Hippocampal formation (tissue), 2 donors: ENCODE results near the gene PTPRZ1.

Experiments
- DNase-seq, 2 donors: peaks; one replicate each; lab custom pipeline; 2025; lab: John Stamatoyannopoulos, UW

Gene PTPRZ1

DNA sequence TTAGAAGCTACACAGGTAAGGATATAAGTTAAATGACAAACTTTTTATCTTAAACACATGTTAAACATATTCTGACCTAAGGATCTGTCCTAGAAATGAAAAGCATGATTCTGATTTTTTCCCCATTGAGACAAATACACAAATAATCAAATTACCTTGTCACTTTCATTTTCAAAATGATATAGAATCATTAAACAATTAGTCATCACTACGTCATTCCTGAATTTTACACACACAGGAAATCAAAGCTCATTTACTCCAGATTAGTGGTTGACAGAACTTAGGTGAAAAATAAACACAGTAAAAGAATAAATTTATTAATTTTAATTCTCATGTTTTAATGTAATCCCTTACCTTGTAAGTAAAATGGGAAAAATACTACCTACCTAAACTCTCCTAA, 182.1 kb downstream of the PTPRZ1 start:
- no peak for DNase-seq

DNA sequence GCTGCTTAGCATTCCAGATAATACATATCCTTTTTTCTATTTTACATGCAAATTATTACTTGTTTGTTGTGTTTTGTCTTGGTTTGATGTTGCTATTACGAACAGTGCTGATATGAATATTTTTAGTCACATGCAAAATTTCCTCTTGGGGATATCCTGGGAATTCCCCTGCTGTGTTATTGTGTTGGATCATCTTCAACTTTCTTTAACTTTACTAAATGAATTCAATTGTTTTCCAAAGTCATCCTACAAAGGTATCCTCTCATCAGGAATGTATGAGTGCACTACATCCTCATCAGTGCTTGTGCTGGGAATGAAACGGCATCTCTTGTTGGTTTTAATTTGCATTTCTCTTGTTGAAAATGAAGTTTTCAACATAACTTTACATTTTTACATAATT, 184.0 kb downstream of the PTPRZ1 start:
- no peak for DNase-seq

DNA sequence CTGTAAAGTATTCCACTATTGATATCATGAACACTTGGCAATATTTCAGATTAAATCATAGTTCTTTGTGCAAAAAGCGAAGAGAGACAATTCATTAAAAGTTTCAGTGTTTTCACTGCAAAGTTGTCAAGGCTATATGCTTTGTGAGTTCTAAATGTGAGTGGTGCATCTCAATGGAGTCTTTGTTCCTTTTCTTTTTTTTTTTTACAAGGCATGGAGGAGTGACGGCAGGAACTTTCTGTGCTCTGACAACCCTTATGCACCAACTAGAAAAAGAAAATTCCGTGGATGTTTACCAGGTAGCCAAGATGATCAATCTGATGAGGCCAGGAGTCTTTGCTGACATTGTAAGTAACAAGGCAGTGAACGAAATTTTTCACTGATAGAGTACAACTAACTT, 186.6 kb downstream of the PTPRZ1 start:
- no peak for DNase-seq

DNA sequence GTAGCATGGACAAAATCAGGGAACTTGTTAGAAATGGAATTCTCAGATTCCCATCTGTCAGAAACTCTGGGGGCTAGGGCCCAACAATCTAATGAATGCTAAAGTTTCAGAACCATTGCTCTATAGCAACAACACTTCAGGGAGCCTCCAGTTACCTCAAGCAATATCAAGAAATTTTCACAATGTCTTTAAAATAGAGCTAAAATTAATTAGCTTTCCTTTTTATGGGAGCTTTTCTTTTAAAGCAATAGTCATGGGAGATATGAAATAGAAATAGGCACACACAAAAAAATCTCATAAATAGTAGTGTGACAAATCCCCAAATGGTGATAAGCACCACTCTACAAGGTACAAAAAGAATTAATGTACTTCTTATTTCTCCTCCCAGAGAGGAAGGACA, 190.2 kb downstream of the PTPRZ1 start:
- no peak for DNase-seq

DNA sequence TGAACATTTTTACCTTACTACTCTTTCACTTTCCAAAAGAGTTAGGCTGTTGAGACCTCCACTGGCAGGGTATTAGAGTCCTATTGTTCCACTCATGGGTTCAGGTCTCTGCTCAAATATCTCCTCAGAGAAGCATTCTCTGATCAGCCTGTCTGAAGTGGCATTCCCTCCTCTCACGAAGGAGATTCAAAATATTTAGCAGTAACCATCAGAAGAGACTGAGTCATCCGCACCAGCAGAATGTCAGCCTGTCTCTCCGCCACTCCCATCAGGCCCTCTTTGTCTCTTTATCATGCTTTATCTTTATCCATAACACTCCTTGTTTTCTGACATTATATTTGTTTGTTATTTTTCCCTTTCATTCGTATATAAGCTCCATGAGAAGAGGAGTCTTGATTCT, 192.0 kb downstream of the PTPRZ1 start:
- DNase-seq: no peak

DNA sequence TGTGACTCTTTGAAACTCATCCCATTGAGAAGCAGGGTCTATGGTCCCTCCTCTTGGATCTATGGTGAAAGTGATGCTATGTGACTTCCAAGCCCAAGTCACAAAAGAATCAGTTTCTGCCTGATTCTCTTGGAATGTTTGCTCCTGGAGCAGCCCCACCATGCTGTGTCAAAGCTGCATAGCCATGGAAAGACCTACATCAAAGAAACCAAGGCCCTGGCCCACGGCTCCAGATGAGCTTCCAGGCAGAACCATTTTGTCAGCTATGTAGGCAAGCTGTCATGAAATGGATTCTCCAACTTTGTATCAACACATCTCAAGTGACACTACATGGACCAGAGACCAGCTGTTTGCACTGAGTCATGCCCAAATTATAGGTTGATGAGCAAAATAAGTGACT, 194.1 kb downstream of the PTPRZ1 start:
- DNase-seq: no peak

DNA sequence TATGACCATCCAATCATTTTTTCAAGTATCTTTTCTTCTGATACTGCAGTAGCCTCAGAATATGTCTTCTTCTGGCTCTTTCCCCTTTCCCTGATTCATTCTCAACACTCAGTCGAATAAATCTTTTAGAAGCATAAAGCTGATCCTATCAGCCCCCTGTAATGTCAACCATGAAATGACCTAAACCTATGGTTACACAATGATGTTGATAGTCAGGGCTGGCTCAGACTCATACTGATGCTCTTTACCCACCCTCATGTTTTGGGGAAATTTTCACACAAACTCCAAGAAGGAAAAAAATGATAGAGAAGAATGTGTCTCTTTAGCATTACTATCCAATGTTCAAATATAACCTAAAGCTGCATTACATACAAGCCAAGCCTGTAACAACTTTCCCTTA, 195.1 kb downstream of the PTPRZ1 start:
- DNase-seq: no peak

DNA sequence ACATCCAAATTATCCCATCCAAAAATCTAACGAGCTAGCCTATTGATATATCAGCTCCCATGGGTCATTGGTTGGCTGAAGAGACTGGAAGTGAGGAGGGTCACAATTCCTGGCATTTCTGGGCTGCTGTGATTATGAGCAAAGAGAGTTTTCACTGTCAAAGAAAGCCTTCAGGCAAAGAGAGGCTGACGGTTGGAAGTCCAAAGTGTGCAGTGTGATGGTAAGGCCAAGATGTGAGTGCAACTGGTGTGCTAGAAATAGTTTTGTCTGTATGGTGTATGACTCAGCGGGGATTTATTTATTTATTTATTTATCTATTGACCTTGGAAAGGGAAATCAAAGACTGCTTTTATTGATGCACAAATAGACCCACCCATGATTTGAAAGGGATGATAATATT, 196.0 kb downstream of the PTPRZ1 start:
- DNase-seq: no peak

DNA sequence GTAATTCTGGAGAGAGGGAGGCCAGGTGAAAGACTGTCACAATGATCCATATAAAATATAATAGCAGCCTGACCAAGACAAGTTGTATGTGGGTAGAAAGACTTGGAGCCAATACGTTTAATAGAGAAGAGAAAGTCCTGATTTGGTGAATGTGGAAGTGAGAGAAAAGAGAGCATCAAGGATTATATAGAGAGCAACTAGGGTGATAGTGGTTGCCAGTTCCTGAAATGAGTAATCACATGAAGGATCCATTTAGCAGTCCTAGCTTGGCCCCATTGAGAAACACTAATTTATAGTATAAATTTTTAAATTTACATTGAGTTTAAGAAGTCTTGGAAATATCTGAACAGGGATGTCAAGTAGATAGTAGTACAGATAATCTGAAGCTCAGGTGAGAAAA, 197.1 kb downstream of the PTPRZ1 start:
- no peak for DNase-seq

DNA sequence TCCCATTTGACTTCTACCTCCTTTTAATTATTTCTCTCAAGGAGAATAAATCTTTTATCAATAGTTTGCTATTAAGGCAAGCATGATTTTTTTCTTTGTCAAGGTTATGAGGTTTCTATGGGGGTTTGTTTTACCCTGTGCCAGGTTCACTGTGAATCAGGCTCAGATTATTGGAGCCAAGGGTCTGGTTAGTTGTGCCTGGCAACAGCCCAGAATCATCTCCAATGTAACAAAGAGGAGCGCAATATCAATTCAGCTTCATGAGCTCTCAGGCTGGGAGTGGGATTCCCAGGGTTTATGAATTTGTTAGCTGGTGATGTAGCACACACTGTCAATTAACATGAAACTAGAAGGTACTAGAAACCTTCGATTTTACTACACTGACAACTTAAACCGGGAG, 197.9 kb downstream of the PTPRZ1 start:
- DNase-seq: no peak

DNA sequence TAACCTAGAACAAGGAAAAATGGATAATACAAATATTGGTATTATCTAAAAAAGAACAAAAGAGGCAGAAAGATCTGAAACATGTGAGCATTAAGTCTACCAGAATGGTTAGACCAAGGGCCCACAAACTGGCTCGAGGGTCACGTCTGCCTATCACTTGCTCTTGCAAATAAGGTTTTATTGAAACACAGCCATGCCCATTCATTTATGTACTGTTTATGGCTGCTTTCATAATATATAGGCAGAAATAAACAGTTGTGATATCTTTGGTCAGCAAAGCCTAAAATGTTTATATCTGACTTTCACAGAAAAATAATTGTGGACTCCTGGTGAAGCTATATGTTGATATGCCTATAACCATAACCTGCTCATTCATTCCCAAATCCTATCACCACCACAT, 199.3 kb downstream of the PTPRZ1 start:
- no peak for DNase-seq

DNA sequence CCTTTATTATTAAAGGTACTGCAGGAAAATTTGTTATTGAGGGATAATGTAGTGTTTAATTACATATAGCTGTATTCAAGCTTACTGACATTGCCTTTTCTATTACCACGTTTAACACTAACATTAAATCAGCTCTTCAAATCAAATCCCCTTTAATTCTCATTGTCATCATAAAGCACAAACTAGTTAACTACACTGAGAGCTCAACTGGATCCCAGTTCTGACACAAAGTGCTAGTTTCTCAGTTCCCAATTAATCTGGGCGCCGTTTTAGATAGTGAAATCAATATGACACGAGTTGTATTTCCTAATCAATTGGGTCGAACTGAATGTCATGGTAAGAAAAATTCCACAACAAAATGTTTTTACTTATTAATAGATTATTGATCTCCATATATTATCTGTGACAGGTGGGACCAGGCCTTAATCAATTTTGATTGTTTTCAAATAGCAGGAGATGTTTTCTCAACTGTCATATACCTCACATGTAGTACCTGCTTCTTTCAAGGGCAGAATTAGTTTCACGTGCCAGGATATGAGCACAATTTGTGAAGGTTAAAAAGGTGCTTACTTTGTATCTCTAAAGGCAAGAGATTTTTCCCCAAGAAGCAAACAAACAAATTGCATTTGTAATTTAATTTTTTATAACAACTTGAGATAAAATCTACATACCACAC, 200.1 kb downstream of the PTPRZ1 start:
- DNase-seq: no peak

DNA sequence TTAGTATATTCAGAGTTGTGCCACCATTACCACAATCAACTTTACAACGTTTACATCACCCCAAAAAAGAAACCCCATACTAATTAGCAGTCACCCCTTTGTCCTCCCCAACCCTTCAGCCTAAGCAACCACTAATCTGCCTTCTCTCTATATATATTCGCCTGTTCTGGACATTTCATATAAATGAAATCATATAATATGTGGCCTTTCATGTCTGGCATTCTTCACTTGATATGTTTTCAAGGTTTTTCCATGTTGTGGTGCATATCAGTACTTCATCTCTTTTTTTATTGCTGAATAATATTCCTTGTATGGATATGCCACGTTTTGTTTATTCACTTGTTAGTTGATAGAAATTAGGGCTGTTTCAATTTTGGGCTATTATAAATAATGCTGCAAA, 200.7 kb downstream of the PTPRZ1 start:
- DNase-seq: no peak

DNA sequence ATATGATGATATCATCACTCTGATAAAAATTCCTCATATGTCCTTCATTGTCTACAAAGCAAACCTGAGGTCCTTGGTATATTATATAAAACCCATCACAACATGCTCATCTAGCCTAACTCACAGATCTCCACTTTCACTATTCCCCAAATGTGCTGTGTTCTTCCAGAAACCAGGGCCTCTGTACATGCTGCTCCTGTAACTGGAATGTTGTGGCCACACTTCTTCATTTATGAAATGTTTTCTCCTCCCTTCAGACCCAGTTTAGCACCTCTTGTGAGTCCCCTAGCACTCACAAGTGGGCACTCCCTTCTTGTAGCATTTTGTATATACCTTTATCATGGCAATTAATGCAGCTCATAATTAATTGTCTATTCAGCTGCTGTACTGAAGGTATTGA, 209.2 kb downstream of the PTPRZ1 start:
- no peak for DNase-seq

DNA sequence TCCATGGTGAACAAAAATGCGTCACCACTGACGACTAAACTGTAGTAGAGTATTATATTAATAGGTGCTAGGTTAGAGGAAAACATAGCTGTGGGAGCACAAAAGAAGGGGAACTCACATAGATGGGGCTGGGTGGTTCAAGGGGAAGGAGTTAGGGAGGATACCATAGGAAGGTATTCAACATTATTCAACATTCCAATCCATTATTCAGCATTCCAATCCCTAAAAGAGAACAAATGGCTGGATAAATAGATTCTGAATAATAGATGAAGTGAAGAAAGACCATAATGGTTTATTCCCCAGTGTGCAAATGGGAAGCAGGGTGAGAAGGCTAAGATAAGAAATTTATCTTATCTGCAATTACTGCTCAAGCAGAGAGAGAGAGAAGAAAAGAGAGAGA, 209.7 kb downstream of the PTPRZ1 start:
- DNase-seq: no peak

DNA sequence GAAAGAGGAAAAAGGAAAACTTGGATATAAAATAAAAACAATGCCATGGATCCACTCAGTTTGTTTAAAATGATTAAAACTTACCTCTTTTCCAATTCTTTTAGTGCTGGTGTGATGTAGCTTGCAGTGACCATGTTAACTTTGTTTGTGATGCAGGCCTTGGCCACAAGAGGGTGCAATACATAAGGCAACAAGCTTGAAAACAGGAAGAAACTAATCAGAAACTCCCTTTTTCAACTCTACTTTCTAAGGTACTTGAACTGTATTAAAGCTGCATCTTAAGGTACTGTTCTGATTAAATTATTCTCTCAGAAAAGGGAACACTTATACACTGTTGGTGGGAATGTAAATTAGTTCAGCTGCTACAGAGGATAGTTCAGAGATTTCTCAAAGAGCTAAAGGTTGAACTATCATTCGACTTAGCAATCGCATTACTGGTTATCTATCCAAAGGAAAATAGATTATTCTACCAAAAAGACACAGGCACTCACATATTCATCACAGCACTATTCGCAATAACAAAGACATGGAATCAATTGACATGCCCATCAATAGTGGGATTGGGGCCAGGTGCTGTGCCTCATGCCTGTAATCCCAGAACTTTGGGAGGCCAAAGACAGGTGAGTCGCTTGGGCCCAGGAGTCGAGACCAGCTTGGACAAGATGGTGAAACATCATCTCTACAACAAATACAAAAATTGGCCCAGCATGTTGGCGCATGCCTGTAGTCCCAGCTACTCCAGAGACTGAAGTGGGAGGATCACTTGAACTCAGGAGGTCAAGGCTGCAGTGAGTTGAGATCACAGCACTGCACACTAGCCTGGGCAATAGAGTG, 220.2 kb downstream of the PTPRZ1 start:
- peak; percentile 13 to 24 for DNase-seq

DNA sequence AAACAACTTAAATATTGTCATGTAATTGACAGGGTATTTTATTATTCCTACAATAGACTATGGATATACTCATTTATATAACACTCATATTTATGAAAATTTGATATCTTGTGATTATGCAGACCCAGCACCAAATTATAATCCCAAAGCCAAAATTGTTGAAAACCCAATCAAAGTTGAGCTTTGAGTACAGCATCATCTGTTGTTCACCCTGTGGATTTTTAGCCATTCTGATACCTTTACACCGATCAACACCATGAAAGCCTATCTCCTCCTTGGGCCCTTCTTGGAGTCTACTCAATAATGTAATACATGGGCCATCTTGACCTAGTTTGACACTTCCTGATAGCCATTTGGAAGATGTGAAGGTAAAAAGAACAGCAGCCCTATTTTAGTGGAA, 221.6 kb downstream of the PTPRZ1 start:
- no peak for DNase-seq

DNA sequence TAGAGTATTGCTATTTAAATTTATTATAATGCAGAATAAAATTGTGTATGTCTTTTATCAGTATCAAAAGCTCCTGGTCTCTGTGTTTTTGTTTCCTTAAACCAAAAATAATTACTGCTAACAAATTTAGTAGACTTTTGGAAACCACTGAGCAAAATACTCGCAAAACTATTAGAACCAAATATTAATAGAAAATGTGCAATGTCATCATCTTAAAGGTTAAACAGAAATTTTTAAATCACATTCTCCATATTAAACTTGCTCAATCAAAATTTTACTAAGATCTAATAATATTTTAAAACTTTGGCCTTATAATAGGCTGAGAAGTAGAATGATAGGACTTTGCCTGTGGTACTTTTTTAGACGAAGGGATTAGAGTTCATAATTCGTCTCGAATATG, 222.7 kb downstream of the PTPRZ1 start:
- no peak for DNase-seq

DNA sequence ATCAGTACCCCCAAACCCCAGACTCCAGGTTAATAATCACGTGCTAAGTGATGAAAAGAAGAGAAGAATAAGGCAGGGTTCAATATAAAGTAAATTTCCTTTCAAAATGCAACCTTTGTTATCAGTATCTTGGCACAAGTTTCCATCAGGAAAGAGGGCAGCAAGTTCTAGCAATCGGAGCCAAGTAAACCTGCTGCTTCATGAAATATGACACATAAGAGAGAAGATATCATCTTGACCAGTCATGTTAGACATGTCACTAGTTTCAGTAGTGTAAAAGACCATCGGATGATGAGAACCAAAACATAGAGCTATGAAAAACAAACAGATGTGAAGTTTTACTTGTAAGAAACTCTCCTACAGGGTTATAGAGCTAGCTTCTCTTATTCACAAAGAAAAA, 227.1 kb downstream of the PTPRZ1 start:
- DNase-seq: no peak

DNA sequence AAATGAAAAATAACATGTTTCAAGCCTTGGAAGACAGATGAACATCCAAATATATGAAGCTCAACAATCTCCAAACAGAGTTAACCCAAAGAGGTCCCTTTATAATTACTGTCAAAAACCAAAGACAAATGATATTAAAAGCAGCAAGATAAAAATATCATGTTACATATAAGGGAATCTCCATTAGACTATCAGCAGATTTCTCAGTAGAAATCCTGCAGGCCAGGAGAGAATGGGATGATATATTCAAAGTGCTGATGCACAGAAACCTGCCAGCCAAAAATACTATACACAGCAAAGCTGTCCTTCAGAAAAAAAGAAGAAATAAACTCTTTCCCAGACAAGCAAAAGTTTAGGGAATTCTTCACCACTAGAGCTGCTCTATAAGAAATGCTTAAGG, 230.1 kb downstream of the PTPRZ1 start:
- DNase-seq: no peak
